Measurements from ENCODE around the gene CRHR1.

GRCh38 chr17:45850468-45850867 lies 66.3 kb downstream of the CRHR1 start:
- TF ChIP-seq POLR2A (IDR thresholded peaks at IDR 0.05; ENCODE audit: low read length) (no peak), HOXB5 (CRISPR knock-in tag; IDR thresholded peaks at IDR 0.05) (no peak), SREBF2 (IDR thresholded peaks at IDR 0.05) (no peak), JUNB (IDR thresholded peaks at IDR 0.05) (no peak), MAFK (IDR thresholded peaks at IDR 0.05; ENCODE audit: partially characterized antibody) (no peak), HDAC2 (IDR thresholded peaks at IDR 0.05) (no peak), CTCF (IDR thresholded peaks at IDR 0.05) (no peak)
